ENCODE measurements around the gene NDST3.

The NDST3 gene

GRCh38 chr4:118033148-118034052 is 886 bp upstream of the NDST3 start:
- H3K36me3 Mint-ChIP-seq (ENCODE audit: insufficient read depth) = no peaks in the 10 kb centered on the region
- H3K4me1 Mint-ChIP-seq = no peaks in the 10 kb centered on the region
- no peaks in the 10 kb centered on the region for H3K9me3 Mint-ChIP-seq
- no peak overlapping the region for H3K27ac Mint-ChIP-seq (ENCODE audit: low read depth)
- ATAC-seq (replicated peaks; ENCODE audit: extremely low read depth, poor library complexity, severe bottlenecking) = no peak
- DNase-seq (ENCODE audit: low spot score in 2 of 2) = no peak
- H3K27me3 Mint-ChIP-seq = peaks cover 31% of the 10 kb centered on the region
- H3K4me3 Mint-ChIP-seq = no peak overlapping the region

GRCh38 chr4:118035309-118035708 is 1.0 kb downstream of the NDST3 start:
- Mint-ChIP-seq H3K9me3 (no peaks in the 10 kb centered on the region), H3K4me1 (no peaks in the 10 kb centered on the region), H3K27ac (ENCODE audit: low read depth) (no peak overlapping the region), H3K4me3 (no peak overlapping the region), H3K27me3 (peaks cover 31% of the 10 kb centered on the region), H3K36me3 (ENCODE audit: insufficient read depth) (no peaks in the 10 kb centered on the region)
- ATAC-seq (replicated peaks; ENCODE audit: extremely low read depth, poor library complexity, severe bottlenecking) (no peak), DNase-seq (ENCODE audit: low spot score in 2 of 2) (no peak)

- DNase-seq (ENCODE audit: low spot score in 2 of 2) = no peak
- Mint-ChIP-seq H3K27ac (ENCODE audit: low read depth) (no peak overlapping the region), H3K27me3 (peaks cover 26% of the 10 kb centered on the region), H3K36me3 (ENCODE audit: insufficient read depth) (no peaks in the 10 kb centered on the region), H3K9me3 (no peaks in the 10 kb centered on the region), H3K4me1 (no peaks in the 10 kb centered on the region), H3K4me3 (no peak overlapping the region)
- no peak for ATAC-seq (replicated peaks; ENCODE audit: extremely low read depth, poor library complexity, severe bottlenecking)
Measured at GRCh38 chr4:118036336-118036735, 2.0 kb downstream of the NDST3 start.

GRCh38 chr4:118037955-118038354 is 3.7 kb downstream of the NDST3 start:
- no peaks in the 10 kb centered on the region for H3K4me1 Mint-ChIP-seq
- H3K27ac Mint-ChIP-seq (ENCODE audit: low read depth) = no peak overlapping the region
- H3K4me3 Mint-ChIP-seq = no peak overlapping the region
- DNase-seq (ENCODE audit: low spot score in 2 of 2) (no peak), ATAC-seq (replicated peaks; ENCODE audit: extremely low read depth, poor library complexity, severe bottlenecking) (no peak)
- peaks cover 9% of the 10 kb centered on the region for H3K9me3 Mint-ChIP-seq
- H3K36me3 Mint-ChIP-seq (ENCODE audit: insufficient read depth) = no peaks in the 10 kb centered on the region
- H3K27me3 Mint-ChIP-seq = peaks cover 11% of the 10 kb centered on the region

GRCh38 chr4:118046323-118046722 is 12.0 kb downstream of the NDST3 start:
- ATAC-seq (replicated peaks; ENCODE audit: extremely low read depth, poor library complexity, severe bottlenecking) = no peak
- Mint-ChIP-seq H3K27ac (ENCODE audit: low read depth) (no peak overlapping the region), H3K36me3 (ENCODE audit: insufficient read depth) (no peaks in the 10 kb centered on the region), H3K4me1 (no peaks in the 10 kb centered on the region), H3K4me3 (no peak overlapping the region), H3K9me3 (peaks cover 15% of the 10 kb centered on the region), H3K27me3 (no peaks in the 10 kb centered on the region)
- no peak for DNase-seq (ENCODE audit: low spot score in 2 of 2)

- ATAC-seq (replicated peaks; ENCODE audit: extremely low read depth, poor library complexity, severe bottlenecking) = no peak
- no peak overlapping the region for H3K4me3 Mint-ChIP-seq
- H3K27me3 Mint-ChIP-seq = no peaks in the 10 kb centered on the region
- no peak overlapping the region for H3K27ac Mint-ChIP-seq (ENCODE audit: low read depth)
- no peaks in the 10 kb centered on the region for H3K4me1 Mint-ChIP-seq
- no peak for DNase-seq (ENCODE audit: low spot score in 2 of 2)
- H3K36me3 Mint-ChIP-seq (ENCODE audit: insufficient read depth) = no peaks in the 10 kb centered on the region
- peaks cover 17% of the 10 kb centered on the region for H3K9me3 Mint-ChIP-seq
Measured at GRCh38 chr4:118047043-118047442, 12.8 kb downstream of the NDST3 start.

GRCh38 chr4:118058955-118059354 is 24.7 kb downstream of the NDST3 start:
- H3K27me3 Mint-ChIP-seq = no peaks in the 10 kb centered on the region
- no peaks in the 10 kb centered on the region for H3K4me1 Mint-ChIP-seq
- ATAC-seq (replicated peaks; ENCODE audit: extremely low read depth, poor library complexity, severe bottlenecking) = no peak
- H3K27ac Mint-ChIP-seq (ENCODE audit: low read depth) = no peak overlapping the region
- H3K9me3 Mint-ChIP-seq = peaks cover 12% of the 10 kb centered on the region
- no peak for DNase-seq (ENCODE audit: low spot score in 2 of 2)
- no peaks in the 10 kb centered on the region for H3K36me3 Mint-ChIP-seq (ENCODE audit: insufficient read depth)
- H3K4me3 Mint-ChIP-seq = no peak overlapping the region

GRCh38 chr4:118059397-118059796 is 25.1 kb downstream of the NDST3 start:
- Mint-ChIP-seq H3K27ac (ENCODE audit: low read depth) (no peak overlapping the region), H3K9me3 (peaks cover 12% of the 10 kb centered on the region), H3K4me1 (no peaks in the 10 kb centered on the region), H3K27me3 (no peaks in the 10 kb centered on the region), H3K4me3 (no peak overlapping the region), H3K36me3 (ENCODE audit: insufficient read depth) (no peaks in the 10 kb centered on the region)
- ATAC-seq (replicated peaks; ENCODE audit: extremely low read depth, poor library complexity, severe bottlenecking) (no peak), DNase-seq (ENCODE audit: low spot score in 2 of 2) (no peak)

- ATAC-seq (replicated peaks; ENCODE audit: extremely low read depth, poor library complexity, severe bottlenecking) (no peak), DNase-seq (ENCODE audit: low spot score in 2 of 2) (no peak)
- Mint-ChIP-seq H3K27ac (ENCODE audit: low read depth) (no peak overlapping the region), H3K36me3 (ENCODE audit: insufficient read depth) (no peaks in the 10 kb centered on the region), H3K4me3 (no peak overlapping the region), H3K27me3 (no peaks in the 10 kb centered on the region), H3K4me1 (no peaks in the 10 kb centered on the region), H3K9me3 (peaks cover 14% of the 10 kb centered on the region)
Measured at GRCh38 chr4:118076958-118077766, 42.9 kb downstream of the NDST3 start.

- ATAC-seq (replicated peaks; ENCODE audit: extremely low read depth, poor library complexity, severe bottlenecking) (no peak), DNase-seq (ENCODE audit: low spot score in 2 of 2) (no peak)
- no peaks in the 10 kb centered on the region for H3K27me3 Mint-ChIP-seq
- no peaks in the 10 kb centered on the region for H3K36me3 Mint-ChIP-seq (ENCODE audit: insufficient read depth)
- H3K27ac Mint-ChIP-seq (ENCODE audit: low read depth) = no peak overlapping the region
- peaks cover 14% of the 10 kb centered on the region for H3K9me3 Mint-ChIP-seq
- H3K4me1 Mint-ChIP-seq = no peaks in the 10 kb centered on the region
- H3K4me3 Mint-ChIP-seq = no peak overlapping the region
Measured at GRCh38 chr4:118077767-118078105, 43.5 kb downstream of the NDST3 start.

GRCh38 chr4:118081434-118081833 is 47.1 kb downstream of the NDST3 start:
- no peak for ATAC-seq (replicated peaks; ENCODE audit: extremely low read depth, poor library complexity, severe bottlenecking)
- Mint-ChIP-seq H3K36me3 (ENCODE audit: insufficient read depth) (no peaks in the 10 kb centered on the region), H3K4me3 (no peak overlapping the region), H3K9me3 (peaks cover 6% of the 10 kb centered on the region), H3K4me1 (no peaks in the 10 kb centered on the region), H3K27ac (ENCODE audit: low read depth) (no peak overlapping the region), H3K27me3 (no peaks in the 10 kb centered on the region)
- DNase-seq (ENCODE audit: low spot score in 2 of 2) = no peak

- H3K36me3 Mint-ChIP-seq (ENCODE audit: insufficient read depth) = no peaks in the 10 kb centered on the region
Measured at GRCh38 chr4:118082182-118082581, 47.9 kb downstream of the NDST3 start.

GRCh38 chr4:118085700-118086099 is 51.4 kb downstream of the NDST3 start:
- Mint-ChIP-seq H3K4me1 (no peaks in the 10 kb centered on the region), H3K9me3 (no peaks in the 10 kb centered on the region), H3K27me3 (no peaks in the 10 kb centered on the region), H3K4me3 (no peak overlapping the region), H3K36me3 (ENCODE audit: insufficient read depth) (no peaks in the 10 kb centered on the region), H3K27ac (ENCODE audit: low read depth) (no peak overlapping the region)
- ATAC-seq (replicated peaks; ENCODE audit: extremely low read depth, poor library complexity, severe bottlenecking) (no peak), DNase-seq (ENCODE audit: low spot score in 2 of 2) (no peak)

More at GRCh38 chr4:118082182-118082581, 47.9 kb downstream of the NDST3 start:
- no peak overlapping the region for H3K27ac Mint-ChIP-seq (ENCODE audit: low read depth)
- no peak overlapping the region for H3K4me3 Mint-ChIP-seq
- no peak for ATAC-seq (replicated peaks; ENCODE audit: extremely low read depth, poor library complexity, severe bottlenecking)
- H3K9me3 Mint-ChIP-seq = peaks cover 6% of the 10 kb centered on the region
- no peak for DNase-seq (ENCODE audit: low spot score in 2 of 2)
- no peaks in the 10 kb centered on the region for H3K27me3 Mint-ChIP-seq
- H3K4me1 Mint-ChIP-seq = no peaks in the 10 kb centered on the region
